K562 (cell line): Measurements from ENCODE around the gene MOXD1. TPM values are rescaled to one million over a fixed set of nuclear protein-coding genes. Genes with fewer than 3 reads are reported as not detected.

ENCODE experiments used
- MIER1 ChIP-seq: fragments of 450-650 bp; IDR thresholded peaks from 2 replicates; pipeline ENCODE4 v1.6.1; 2016; ENCODE audit warnings: antibody characterized with exemption, mild to moderate bottlenecking, low read depth
- THRB ChIP-seq: fragments of 450-650 bp; formaldehyde crosslinking; conservative IDR thresholded peaks from 2 replicates; pipeline ENCODE4 v1.4.0; 2022; ENCODE audit warnings: mild to moderate bottlenecking, missing genetic modification characterization
- ZBTB40 ChIP-seq, 2 experiments: fragments of 450-650 bp in 1 of 2; sonication (generic) in 1 of 2; formaldehyde crosslinking in 1 of 2; IDR thresholded peaks; 2 replicates each; pipeline versions ENCODE4 v1.7.1 to v1.9.0; 2016 to 2022; ENCODE audit warnings: inconsistent platforms in 1 of 2, mild to moderate bottlenecking in 1 of 2, missing genetic modification reagents in 1 of 2
- ZFP30 ChIP-seq: fragments of 250-450 bp; sonication (Bioruptor Pico); IDR thresholded peaks from 2 replicates; pipeline ENCODE4 v1.8.0; 2022; ENCODE audit warnings: moderate library complexity, mild to moderate bottlenecking, inconsistent platforms, borderline replicate concordance
- ZNF584 ChIP-seq: fragments of 200-800 bp; sonication (Bioruptor generic); IDR thresholded peaks from 2 replicates; pipeline ENCODE4 v1.6.1; 2016; ENCODE audit warnings: low read depth, mild to moderate bottlenecking, missing genetic modification characterization, missing compliant biosample characterization
- polyA plus RNA-seq, 8 experiments: library from polyadenylated mRNA; depleted of rRNA in 4 of 8; stranded (reverse) in 5 of 8; unstranded in 3 of 8; fragments of >200 nt; fragmentation: Nextera tagmentation in 2 of 8; fragmentation: Illumina TruSeq in 1 of 8; extraction: Ambion mirVana in 2 of 8; extraction: Trizol in 1 of 8; gene quantifications; 2 replicates each; pipeline versions ENCODE4 v1.2.1 to v1.2.3, GENCODE V29; 2011 to 2014; ENCODE audit warnings: inconsistent platforms in 1 of 8, missing spikeins in 1 of 8
- total RNA-seq, 7 experiments: library from RNA; depleted of rRNA in 6 of 7; stranded (reverse); fragments of >200 nt in 6 of 7; fragmentation: Illumina TruSeq in 2 of 7; extraction: Trizol in 2 of 7; gene quantifications; 2 replicates each; pipeline versions ENCODE4 v1.2.1 to v1.2.3, GENCODE V29; 2011 to 2021; ENCODE audit warnings: low replicate concordance in 1 of 7
- TF ChIP-seq, protein P1 (sequence below): fragments of 450-650 bp; IDR thresholded peaks from 2 replicates; pipeline ENCODE4 v1.6.1; 2017; ENCODE audit warnings: antibody characterized with exemption

Gene MOXD1
- total and polyA plus RNA-seq, 9 of the 15 experiments (the other 6 are each of a cell fraction or from before 2014, with no cell fraction given) = not detected

GRCh38 chr6:132268209-132268608 lies 133.1 kb downstream of the MOXD1 start (continued):
- no peak for TF ChIP-seq ZBTB40 (IDR thresholded peaks at IDR 0.05)
- TF ChIP-seq ZBTB40 (CRISPR knock-in tag; IDR thresholded peaks at IDR 0.05) = no peak
- no peak for TF ChIP-seq THRB (CRISPR knock-in tag)
- no peak for TF ChIP-seq ZNF584 (CRISPR knock-in tag)
- TF ChIP-seq, protein P1, sequence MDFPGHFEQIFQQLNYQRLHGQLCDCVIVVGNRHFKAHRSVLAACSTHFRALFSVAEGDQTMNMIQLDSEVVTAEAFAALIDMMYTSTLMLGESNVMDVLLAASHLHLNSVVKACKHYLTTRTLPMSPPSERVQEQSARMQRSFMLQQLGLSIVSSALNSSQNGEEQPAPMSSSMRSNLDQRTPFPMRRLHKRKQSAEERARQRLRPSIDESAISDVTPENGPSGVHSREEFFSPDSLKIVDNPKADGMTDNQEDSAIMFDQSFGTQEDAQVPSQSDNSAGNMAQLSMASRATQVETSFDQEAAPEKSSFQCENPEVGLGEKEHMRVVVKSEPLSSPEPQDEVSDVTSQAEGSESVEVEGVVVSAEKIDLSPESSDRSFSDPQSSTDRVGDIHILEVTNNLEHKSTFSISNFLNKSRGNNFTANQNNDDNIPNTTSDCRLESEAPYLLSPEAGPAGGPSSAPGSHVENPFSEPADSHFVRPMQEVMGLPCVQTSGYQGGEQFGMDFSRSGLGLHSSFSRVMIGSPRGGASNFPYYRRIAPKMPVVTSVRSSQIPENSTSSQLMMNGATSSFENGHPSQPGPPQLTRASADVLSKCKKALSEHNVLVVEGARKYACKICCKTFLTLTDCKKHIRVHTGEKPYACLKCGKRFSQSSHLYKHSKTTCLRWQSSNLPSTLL = no peak
- no peak for TF ChIP-seq MIER1
- no peak for TF ChIP-seq ZFP30 (CRISPR knock-in tag)
- TF ChIP-seq, all 486 proteins: peak for 0
